SK-N-SH (cell line): ENCODE measurements around the gene LHX4. TPM values are rescaled to one million over a fixed set of nuclear protein-coding genes. Genes with fewer than 3 reads are reported as not detected.

Source experiments
- CTCF ChIA-PET: fragments of 300-600, 350-600 bp; formaldehyde crosslinking; extraction: SDS; loops from one replicate; lab custom pipeline; 2021; lab: Yijun Ruan, JAX
- POLR2A ChIA-PET: fragments of 350-600 bp; sonication (Branson Sonifier 250); formaldehyde crosslinking; extraction: SDS; loops from one replicate; lab custom pipeline; 2020; ENCODE audit warnings: antibody characterized with exemption, inconsistent platforms; lab: Yijun Ruan, JAX
- DNase-seq: peaks from one replicate; pipeline ENCODE4 v3.0.0; 2012
- H2AFZ ChIP-seq: fragments of 200-600 bp; sonication (generic); 2 replicates; pipeline ENCODE4 v1.8.1; 2016; ENCODE audit warnings: antibody characterized with exemption, mild to moderate bottlenecking, low read depth
- H3F3A ChIP-seq: fragments of 200-600 bp; sonication (generic); replicated peaks from 2 replicates; pipeline ENCODE3; 2016; ENCODE audit warnings: antibody characterized with exemption, mild to moderate bottlenecking; ENCODE audit not compliant: insufficient read depth
- H3K27ac ChIP-seq, 2 experiments: fragments of 200-500 bp in 1 of 2; fragments of 200-600 bp in 1 of 2; sonication (Bioruptor generic) in 1 of 2; sonication (generic), shearing (Covaris generic) in 1 of 2; 2 replicates each; pipeline versions ENCODE4 v1.5.1 to v1.6.1; 2014 to 2016; ENCODE audit warnings: low read depth in 2 of 2, inconsistent platforms in 1 of 2, low read length in 1 of 2, mild to moderate bottlenecking in 1 of 2, mixed read lengths in 1 of 2
- H3K27me3 ChIP-seq: fragments of 200-600 bp; sonication (generic), shearing (Covaris generic); 2 replicates; pipeline ENCODE4 v1.6.1; 2016; ENCODE audit warnings: mixed run types; ENCODE audit not compliant: insufficient read depth
- H3K36me3 ChIP-seq, 2 experiments: fragments of 200-500 bp in 1 of 2; fragments of 200-600 bp in 1 of 2; sonication (Bioruptor generic) in 1 of 2; sonication (generic) in 1 of 2; replicated peaks in 1 of 2; 2 replicates each; pipeline versions ENCODE3 to v1.5.1; 2014 to 2016; ENCODE audit warnings: low read length in 1 of 2, mild to moderate bottlenecking in 1 of 2; ENCODE audit not compliant: insufficient read depth in 2 of 2, control insufficient read depth in 1 of 2
- H3K4me1 ChIP-seq, 2 experiments: fragments of 200-500 bp in 1 of 2; fragments of 200-600 bp in 1 of 2; sonication (Bioruptor generic) in 1 of 2; sonication (generic), shearing (Covaris generic) in 1 of 2; 2 replicates each; pipeline versions ENCODE4 v1.5.1 to v1.6.1; 2014 to 2016; ENCODE audit warnings: low read depth in 1 of 2, low read length in 1 of 2, mixed run types in 1 of 2; ENCODE audit not compliant: insufficient read depth in 2 of 2, control insufficient read depth in 1 of 2
- H3K4me2 ChIP-seq: fragments of 200-600 bp; sonication (generic), shearing (Covaris generic); 2 replicates; pipeline ENCODE4 v1.6.1; 2017; ENCODE audit warnings: mixed run types
- H3K4me3 ChIP-seq, 2 experiments: fragments of 200-500 bp in 1 of 2; fragments of 200-600 bp in 1 of 2; sonication (Bioruptor generic) in 1 of 2; sonication (generic), shearing (Covaris generic) in 1 of 2; 2 replicates each; pipeline versions ENCODE4 v1.5.1 to v1.8.1; 2014 to 2016; ENCODE audit warnings: low read depth in 2 of 2, inconsistent platforms in 1 of 2, low read length in 1 of 2, mild to moderate bottlenecking in 1 of 2, mixed read lengths in 1 of 2, moderate library complexity in 1 of 2
- H3K79me2 ChIP-seq: fragments of 200-600 bp; sonication (generic); 2 replicates; pipeline ENCODE4 v1.8.1; 2017; ENCODE audit warnings: mild to moderate bottlenecking; ENCODE audit not compliant: insufficient read depth
- H3K9ac ChIP-seq: fragments of 200-600 bp; sonication (generic); 2 replicates; pipeline ENCODE4 v1.6.1; 2017; ENCODE audit warnings: mixed run types
- H3K9me2 ChIP-seq: fragments of 200-600 bp; sonication (generic); 2 replicates; pipeline ENCODE4 v1.6.1; 2017; ENCODE audit warnings: mixed run types
- H3K9me3 ChIP-seq: fragments of 200-600 bp; sonication (generic); 2 replicates; pipeline ENCODE4 v1.6.1; 2017; ENCODE audit warnings: mixed run types, mild to moderate bottlenecking, moderate library complexity
- H4K20me1 ChIP-seq: fragments of 200-600 bp; sonication (generic); 2 replicates; pipeline ENCODE4 v1.6.1; 2017; ENCODE audit warnings: mild to moderate bottlenecking, mixed run types; ENCODE audit not compliant: insufficient read depth
- ELF1 ChIP-seq: IDR thresholded peaks from 2 replicates; pipeline ENCODE4 v1.4.0; 2012
- EZH2phosphoT487 ChIP-seq: fragments of 200-600 bp; sonication (generic); IDR thresholded peaks from 2 replicates; pipeline ENCODE4 v1.6.1; 2017; ENCODE audit warnings: low read depth, mixed run types, mild to moderate bottlenecking, antibody characterized with exemption, moderate library complexity, borderline replicate concordance
- FOSL2 ChIP-seq: IDR thresholded peaks from 2 replicates; pipeline ENCODE4 v1.4.0; 2012; ENCODE audit warnings: low read depth, mild to moderate bottlenecking, moderate library complexity, borderline replicate concordance
- FOXJ3 ChIP-seq: sonication (generic); formaldehyde crosslinking; IDR thresholded peaks from 2 replicates; pipeline ENCODE4 v1.5.1; 2020; ENCODE audit warnings: mild to moderate bottlenecking, missing genetic modification reagents
- FOXM1 ChIP-seq: IDR thresholded peaks from 2 replicates; pipeline ENCODE4 v1.4.0; 2012; ENCODE audit warnings: low read depth, mild to moderate bottlenecking
- GATA2 ChIP-seq: sonication (generic); formaldehyde crosslinking; IDR thresholded peaks from 2 replicates; pipeline ENCODE4 v1.5.0; 2020; ENCODE audit warnings: mild to moderate bottlenecking, missing genetic modification reagents
- IRF3 ChIP-seq: fragments of 150-350 bp; IDR thresholded peaks from 2 replicates; pipeline ENCODE4 v1.6.1; 2016; ENCODE audit warnings: mild to moderate bottlenecking, low read depth, low read length
- JUND ChIP-seq: IDR thresholded peaks from 2 replicates; pipeline ENCODE4 v1.4.0; 2012
- MEF2A ChIP-seq: IDR thresholded peaks from 2 replicates; pipeline ENCODE4 v1.4.0; 2012; ENCODE audit warnings: low read depth, borderline replicate concordance
- MXI1 ChIP-seq: IDR thresholded peaks from 2 replicates; pipeline ENCODE4 v1.6.1; 2012; ENCODE audit warnings: mild to moderate bottlenecking, low read depth, low read length, improper control_type of control experiment
- NRF1 ChIP-seq: IDR thresholded peaks from 2 replicates; pipeline ENCODE4 v1.6.1; 2012; ENCODE audit warnings: low read depth, mild to moderate bottlenecking, low read length
- RFX5 ChIP-seq: IDR thresholded peaks from 2 replicates; pipeline ENCODE4 v1.6.1; 2012; ENCODE audit warnings: mild to moderate bottlenecking, improper control_type of control experiment, low read length
- SIN3A ChIP-seq: IDR thresholded peaks from 2 replicates; pipeline ENCODE4 v1.6.1; 2012; ENCODE audit warnings: low read depth, mild to moderate bottlenecking, low read length, moderate library complexity, borderline replicate concordance
- TAF1 ChIP-seq: IDR thresholded peaks from 2 replicates; pipeline ENCODE4 v1.6.1; 2012; ENCODE audit warnings: low read depth, mild to moderate bottlenecking, low read length, moderate library complexity, borderline replicate concordance
- USF2 ChIP-seq: fragments of 150-350 bp; IDR thresholded peaks from 2 replicates; pipeline ENCODE4 v1.6.1; 2017; ENCODE audit warnings: antibody characterized with exemption, low read length, low read depth, borderline replicate concordance
- WGBS: methylation state at CpG from one replicate; pipeline ENCODE4 v1.1.6; 2017; ENCODE audit warnings: low lambda C conversion rate; 5-methylcytosine and 5-hydroxymethylcytosine counted together
- polyA plus RNA-seq, 3 experiments: library from polyadenylated mRNA; depleted of rRNA; stranded (reverse); fragments of >200 nt; gene quantifications; 2 replicates each; pipeline ENCODE4 v1.2.3, GENCODE V29; 2012
- TF ChIP-seq, protein P1 (sequence below): IDR thresholded peaks from 2 replicates; pipeline ENCODE4 v1.4.0; 2012; ENCODE audit warnings: low read depth

LHX4 gene
- polyA plus RNA-seq, 1 of the 3 experiments (the other 2 are of a cell fraction), result not detected

- TF ChIP-seq, protein P1, sequence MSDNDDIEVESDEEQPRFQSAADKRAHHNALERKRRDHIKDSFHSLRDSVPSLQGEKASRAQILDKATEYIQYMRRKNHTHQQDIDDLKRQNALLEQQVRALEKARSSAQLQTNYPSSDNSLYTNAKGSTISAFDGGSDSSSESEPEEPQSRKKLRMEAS, result no peak
- TF ChIP-seq MEF2A, result no peak
- TF ChIP-seq ELF1, result no peak
- CTCF ChIA-PET, result interaction anchor here (1.2 to 4.2 kb wide), 4 partner anchors 16 to 228 kb away, joined by 5 to 58 read pairs (median 24); no protein-coding TSS in a partner anchor
Observed at GRCh38 chr1:180254854-180255253, 24.8 kb downstream of the LHX4 start.

GRCh38 chr1:180255536-180256340 is 25.7 kb downstream of the LHX4 start:
- DNase-seq, result no peak
- Histone ChIP-seq H3F3A (no peaks in the 10 kb centered on the region), H3K9ac (no peak overlapping the region), H3K79me2 (no peaks in the 10 kb centered on the region), H2AFZ (no peak overlapping the region), H3K4me1 (no peaks in the 10 kb centered on the region), H3K9me2 (no peaks in the 10 kb centered on the region), H3K36me3 (no peaks in the 10 kb centered on the region), H3K4me3 (no peak overlapping the region), H3K27me3 (no peaks in the 10 kb centered on the region), H3K4me2 (no peak overlapping the region), H3K27ac (no peak overlapping the region), H3K9me3 (no peaks in the 10 kb centered on the region), H4K20me1 (no peaks in the 10 kb centered on the region)
- POLR2A ChIA-PET, result no interaction called here
- CTCF ChIA-PET, result interaction anchor here (1.0 to 2.1 kb wide), 3 partner anchors 15 to 226 kb away, joined by 4 to 7 read pairs (median 5); no protein-coding TSS in a partner anchor
- TF ChIP-seq JUND, result no peak
- no peak for TF ChIP-seq NRF1
- no peak for TF ChIP-seq GATA2 (CRISPR knock-in tag)
- TF ChIP-seq EZH2phosphoT487, result no peak
- TF ChIP-seq MXI1, result no peak
- no peak for TF ChIP-seq SIN3A
- no peak for TF ChIP-seq FOXM1
- TF ChIP-seq IRF3, result no peak
- no peak for TF ChIP-seq RFX5
- TF ChIP-seq, protein P1, result no peak
- TF ChIP-seq TAF1, result no peak
- TF ChIP-seq USF2, result no peak
- no peak for TF ChIP-seq FOSL2
- no peak for TF ChIP-seq FOXJ3 (CRISPR knock-in tag)
- 75% methylated on average over 11 of the region's 18 CpGs for WGBS

More at GRCh38 chr1:180254854-180255253, 24.8 kb downstream of the LHX4 start:
- H3K27ac ChIP-seq, result no peak overlapping the region
- H3F3A ChIP-seq, result no peaks in the 10 kb centered on the region
- no peak overlapping the region for H3K4me3 ChIP-seq
- 96% methylated on average over 5 of the region's 11 CpGs for WGBS
- H3K9me3 ChIP-seq, result no peaks in the 10 kb centered on the region
- no peak overlapping the region for H3K9ac ChIP-seq
- H3K4me1 ChIP-seq, result no peaks in the 10 kb centered on the region
- no peaks in the 10 kb centered on the region for H4K20me1 ChIP-seq
- no peak for DNase-seq
- POLR2A ChIA-PET, result no interaction called here
- no peaks in the 10 kb centered on the region for H3K27me3 ChIP-seq
- no peaks in the 10 kb centered on the region for H3K79me2 ChIP-seq
- H3K4me2 ChIP-seq, result no peak overlapping the region
- no peak overlapping the region for H2AFZ ChIP-seq
- H3K36me3 ChIP-seq, result no peaks in the 10 kb centered on the region
- H3K9me2 ChIP-seq, result no peaks in the 10 kb centered on the region
